Islet of Langerhans (tissue), 1 donor: ENCODE measurements around the gene C2CD2L.
"Not testable (repeated sequence)": the region's sequence is repeated elsewhere in the genome, so short reads cannot be mapped to it uniquely, and the experiment has no call there.

Experiments
- FAIRE-seq: peaks from one replicate; lab custom pipeline; 2011; peaks lifted over from hg19 to GRCh38; lab: Jason Lieb, UNC

Gene C2CD2L

DNA sequence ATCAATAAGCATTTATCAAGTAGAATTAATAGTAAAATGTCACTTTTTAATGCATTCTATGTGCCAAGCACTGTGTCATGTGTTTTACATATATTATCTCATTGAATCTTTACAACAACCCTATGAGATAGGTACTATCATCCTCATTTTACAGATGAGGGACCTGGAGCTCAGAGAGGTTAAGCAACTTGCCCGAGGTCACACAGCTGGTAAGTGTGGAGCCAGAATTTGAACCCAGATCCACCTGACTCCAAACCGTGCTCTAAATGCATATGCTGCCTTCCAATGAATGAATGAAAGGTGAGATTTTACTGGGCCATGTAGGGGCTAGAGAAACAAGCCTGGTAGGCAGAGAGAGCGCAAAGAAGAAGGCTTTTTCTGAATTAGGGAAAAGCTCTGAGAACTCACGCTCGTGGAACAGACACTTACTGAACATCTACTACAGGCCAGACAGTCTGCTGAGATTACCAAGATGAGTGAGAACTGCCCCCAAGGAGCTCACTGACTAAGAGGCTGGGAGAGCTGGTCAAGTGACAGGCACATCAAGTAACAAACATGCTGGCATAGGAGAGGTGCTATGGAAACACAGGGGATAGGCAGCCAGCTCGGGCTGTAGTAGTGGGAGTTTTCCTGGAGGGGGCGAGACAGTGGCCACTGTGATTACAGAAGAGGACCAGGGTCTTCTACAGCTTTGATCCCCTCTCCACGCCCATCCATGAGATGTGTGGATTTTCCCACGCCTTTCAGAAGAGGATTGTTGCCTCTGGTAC, 46.1 kb downstream of the C2CD2L start:
- no peak for FAIRE-seq

DNA sequence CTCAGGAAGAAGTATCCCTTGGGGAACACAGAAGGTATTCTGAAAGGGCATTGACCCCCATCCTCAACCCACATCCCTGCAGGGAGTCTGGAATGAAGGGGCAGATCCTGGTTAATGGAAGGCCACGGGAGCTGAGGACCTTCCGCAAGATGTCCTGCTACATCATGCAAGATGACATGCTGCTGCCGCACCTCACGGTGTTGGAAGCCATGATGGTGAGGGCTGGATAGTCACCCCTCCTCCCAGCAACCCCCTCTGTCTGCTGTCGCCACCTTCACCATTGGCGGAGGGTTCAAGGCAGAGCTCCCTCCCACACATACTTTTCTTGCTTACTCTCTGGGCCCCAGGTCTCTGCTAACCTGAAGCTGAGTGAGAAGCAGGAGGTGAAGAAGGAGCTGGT, 47.0 kb downstream of the C2CD2L start:
- no peak for FAIRE-seq

DNA sequence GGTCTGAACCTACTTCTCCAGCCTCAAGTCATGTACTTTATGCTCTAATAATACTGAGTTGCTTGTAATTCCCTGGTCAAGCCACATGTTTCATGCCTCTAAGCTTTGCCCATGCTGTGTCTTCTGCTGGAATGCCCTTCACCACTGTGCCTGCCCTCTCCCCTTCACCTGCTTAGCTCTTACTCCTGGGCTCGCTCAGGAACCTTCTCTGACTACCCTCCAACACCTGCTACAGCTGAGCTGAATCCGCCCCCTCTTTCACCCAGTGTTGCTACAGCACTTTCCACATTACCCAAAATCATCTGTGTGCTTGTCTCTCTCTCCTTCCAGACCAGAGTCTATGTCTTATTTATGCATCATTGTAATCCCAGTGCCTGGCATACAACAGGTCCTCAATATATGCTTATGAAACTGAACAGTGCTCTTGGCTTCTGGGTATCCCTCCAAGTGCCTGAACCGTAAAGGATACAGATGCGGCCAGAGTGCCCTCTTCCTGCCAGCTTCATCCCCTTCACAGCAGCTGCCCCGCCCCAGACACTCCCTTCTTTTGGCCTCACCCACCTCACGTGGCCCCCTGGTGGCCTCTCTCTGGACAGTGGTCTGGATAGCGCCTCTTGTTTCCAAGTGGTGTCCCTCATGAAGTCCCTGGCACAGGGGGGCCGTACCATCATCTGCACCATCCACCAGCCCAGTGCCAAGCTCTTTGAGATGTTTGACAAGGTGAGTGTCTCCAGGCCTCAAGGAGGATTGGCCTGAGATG, 48.8 kb downstream of the C2CD2L start:
- no peak for FAIRE-seq

DNA sequence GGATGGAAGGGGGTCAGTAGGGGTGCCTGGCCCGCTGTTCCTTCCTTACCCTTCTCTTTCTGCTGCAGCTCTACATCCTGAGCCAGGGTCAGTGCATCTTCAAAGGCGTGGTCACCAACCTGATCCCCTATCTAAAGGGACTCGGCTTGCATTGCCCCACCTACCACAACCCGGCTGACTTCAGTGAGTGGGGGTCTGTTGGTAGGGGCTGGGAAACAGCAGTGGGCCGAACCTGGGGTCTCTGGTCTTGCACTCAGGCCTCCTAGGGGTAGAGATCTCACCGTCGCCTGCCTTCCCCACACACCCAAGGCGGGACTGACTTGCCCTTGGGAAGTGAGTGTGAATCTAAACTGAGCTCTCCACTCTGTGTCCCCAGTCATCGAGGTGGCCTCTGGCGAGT, 49.4 kb downstream of the C2CD2L start:
- FAIRE-seq, result no peak

DNA sequence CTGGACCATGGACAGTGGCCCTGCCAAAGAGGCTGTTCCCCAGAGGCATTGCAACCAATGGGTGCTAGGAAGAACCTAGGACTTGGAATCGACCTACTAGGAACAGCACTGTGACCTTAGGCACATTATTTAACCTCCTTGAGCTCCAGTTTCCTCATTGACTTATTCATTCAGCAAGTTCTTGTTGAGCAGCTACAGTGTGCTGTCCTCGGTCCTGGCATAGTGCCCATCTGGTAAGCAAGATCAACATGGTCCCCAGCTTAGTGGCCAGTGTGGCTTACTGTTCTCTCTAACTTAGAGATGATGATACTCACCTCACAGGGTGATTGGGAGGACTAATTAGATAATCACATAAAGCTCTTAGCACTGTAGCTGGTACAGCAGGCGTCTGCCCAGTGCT, 49.9 kb downstream of the C2CD2L start:
- no peak for FAIRE-seq

DNA sequence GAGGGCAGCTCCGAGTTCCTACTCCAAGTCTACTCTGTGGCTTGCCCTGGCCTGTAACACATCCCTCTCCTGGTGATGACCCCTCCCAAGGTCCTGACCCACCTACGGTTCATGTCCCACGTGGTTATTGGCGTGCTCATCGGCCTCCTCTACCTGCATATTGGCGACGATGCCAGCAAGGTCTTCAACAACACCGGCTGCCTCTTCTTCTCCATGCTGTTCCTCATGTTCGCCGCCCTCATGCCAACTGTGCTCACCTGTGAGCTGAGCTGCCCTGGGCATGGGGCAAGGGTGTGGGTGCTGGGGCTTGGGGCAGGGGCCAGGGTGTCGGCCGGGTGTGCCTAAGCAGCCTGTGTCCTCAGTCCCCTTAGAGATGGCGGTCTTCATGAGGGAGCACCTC, 51.3 kb downstream of the C2CD2L start:
- FAIRE-seq, result no peak

DNA sequence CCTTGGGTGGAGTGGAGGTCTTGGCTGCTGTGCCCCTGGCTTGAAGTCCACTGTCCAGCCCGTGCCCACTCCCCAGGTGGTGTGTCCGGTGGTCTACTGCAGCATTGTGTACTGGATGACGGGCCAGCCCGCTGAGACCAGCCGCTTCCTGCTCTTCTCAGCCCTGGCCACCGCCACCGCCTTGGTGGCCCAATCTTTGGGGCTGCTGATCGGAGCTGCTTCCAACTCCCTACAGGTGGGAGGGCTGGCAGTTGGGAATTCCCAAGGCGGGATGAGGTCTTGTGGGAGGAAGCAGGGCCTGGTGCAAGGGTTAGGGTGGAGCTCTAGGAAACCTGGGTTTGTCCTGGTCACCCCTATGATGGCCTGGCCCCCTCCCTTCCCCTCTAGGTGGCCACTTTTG, 53.0 kb downstream of the C2CD2L start:
- FAIRE-seq, result no peak

DNA sequence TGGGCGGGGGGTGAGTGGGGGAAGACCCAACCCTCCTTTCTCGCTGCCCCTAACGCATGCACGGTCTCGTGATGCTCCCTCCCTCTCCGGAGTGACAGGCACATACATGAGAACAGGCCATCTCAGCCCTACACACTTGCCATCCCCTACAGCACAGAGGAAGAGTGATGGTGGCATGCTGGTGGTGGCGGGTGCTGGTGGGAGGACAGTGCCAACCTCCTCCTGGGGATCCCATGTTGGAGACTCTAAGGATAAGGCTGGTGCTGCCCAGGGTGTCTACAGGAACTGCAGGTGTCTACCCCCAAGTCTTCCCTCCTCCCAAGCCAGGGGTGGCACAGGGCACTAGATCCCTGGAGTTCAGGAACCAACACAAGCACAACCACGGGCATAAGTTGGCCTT, 54.7 kb downstream of the C2CD2L start:
- FAIRE-seq, result no peak

DNA sequence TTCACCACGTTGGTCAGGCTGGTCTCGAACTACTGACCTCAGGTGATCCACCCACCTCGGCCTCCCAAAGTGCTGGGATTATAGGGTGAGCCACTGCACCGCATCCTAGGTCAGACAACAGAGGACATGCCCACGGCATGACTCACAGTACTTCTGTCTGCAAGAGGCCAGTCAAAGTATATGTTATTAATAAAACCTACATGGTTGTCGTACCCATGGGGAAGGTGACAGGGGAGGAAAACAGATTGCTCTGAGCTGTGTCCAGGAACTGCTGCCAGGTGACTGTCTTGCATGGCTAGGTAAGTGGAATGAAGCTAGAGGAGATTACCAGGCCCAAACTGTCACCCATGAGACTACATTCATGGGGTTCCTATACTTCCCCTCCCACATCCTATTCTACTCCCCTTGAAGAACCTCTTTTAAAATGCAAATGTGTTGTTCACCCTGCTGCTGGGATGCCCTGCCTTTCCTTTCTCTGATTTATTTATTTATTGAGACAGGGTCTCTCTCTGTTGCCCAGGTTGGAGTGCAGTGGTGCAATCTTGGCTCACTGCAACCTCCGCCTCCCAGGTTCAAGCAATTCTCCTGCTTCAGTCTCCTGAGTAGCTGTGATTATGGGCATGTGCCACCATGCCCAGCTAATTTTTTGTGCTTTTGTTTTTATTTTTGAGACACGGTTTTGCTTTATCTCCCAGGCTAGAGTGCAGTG, 59.4 kb downstream of the C2CD2L start:
- FAIRE-seq, result no peak

DNA sequence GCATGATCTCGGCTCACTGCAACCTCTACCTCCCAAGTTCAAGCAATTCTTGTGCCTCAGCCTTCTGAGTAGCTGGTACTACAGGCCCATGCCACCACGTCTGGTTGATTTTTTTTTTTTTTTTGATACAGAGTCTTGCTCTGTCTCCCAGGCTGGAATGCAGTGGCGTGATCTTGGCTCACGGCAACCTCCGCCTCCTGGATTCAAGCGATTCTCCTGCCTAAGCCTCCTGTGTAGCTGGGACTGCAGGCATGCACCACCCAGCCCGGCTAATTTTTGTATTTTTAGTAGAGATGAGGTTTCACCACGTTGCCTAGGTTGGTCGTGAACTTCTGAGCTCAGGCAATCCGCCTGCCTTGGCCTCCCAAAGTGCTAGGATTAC, 59.9 kb downstream of the C2CD2L start:
- not testable (repeated sequence) for FAIRE-seq

DNA sequence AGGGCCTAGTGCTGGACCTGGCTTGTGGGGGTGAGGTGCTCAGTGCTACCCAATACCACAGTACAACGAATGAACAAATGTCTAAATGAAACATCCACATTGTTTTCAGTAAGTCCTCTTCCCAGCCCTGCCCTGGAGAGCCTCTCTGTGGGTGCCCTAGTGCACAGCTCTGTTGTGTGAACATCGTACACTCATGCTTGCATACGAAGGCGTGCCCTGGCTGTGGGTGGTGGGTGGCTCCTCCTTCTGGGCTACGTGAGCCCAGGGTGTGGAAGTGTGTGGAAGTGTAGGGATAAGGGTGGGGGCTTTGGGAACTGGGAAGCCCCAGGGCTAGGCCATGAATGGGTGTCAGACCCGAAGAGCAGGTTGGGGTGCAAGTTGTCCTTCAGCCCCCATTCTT, 60.8 kb downstream of the C2CD2L start:
- FAIRE-seq, result no peak
